Liver (tissue), 9 donors: ENCODE data around the gene MEAK7. TPM values are rescaled to one million over a fixed set of nuclear protein-coding genes. Genes with fewer than 3 reads are reported as not detected.

Source experiments
- DNase-seq: peaks from one replicate; pipeline ENCODE4 v3.0.0-alpha.2; 2017; ENCODE audit warnings: low spot score
- H3K27ac ChIP-seq, 2 donors: one replicate each; pipeline ENCODE4 v1.7.0; 2013; ENCODE audit warnings: inconsistent platforms in 2 of 2, low read length in 2 of 2, control low read depth in 1 of 2, low read depth in 1 of 2, mild to moderate bottlenecking in 1 of 2
- H3K27me3 ChIP-seq, 4 donors: one replicate each; pipeline versions ENCODE4 v1.6.1 to v1.7.0; 2013; ENCODE audit warnings: low read length in 3 of 4, inconsistent platforms in 1 of 4, mild to moderate bottlenecking in 1 of 4, moderate library complexity in 1 of 4; ENCODE audit not compliant: control insufficient read depth in 4 of 4, insufficient read depth in 4 of 4
- H3K36me3 ChIP-seq, 4 donors: one replicate each; pipeline versions ENCODE4 v1.6.1 to v1.7.0; 2013; ENCODE audit warnings: low read length in 3 of 4, mild to moderate bottlenecking in 3 of 4, low read depth in 1 of 4, moderate library complexity in 1 of 4; ENCODE audit not compliant: control insufficient read depth in 4 of 4, insufficient read depth in 3 of 4
- H3K4me1 ChIP-seq, 4 donors: one replicate each; pipeline versions ENCODE4 v1.6.1 to v1.7.0; 2013; ENCODE audit warnings: low read length in 3 of 4, mild to moderate bottlenecking in 3 of 4, moderate library complexity in 1 of 4; ENCODE audit not compliant: control insufficient read depth in 4 of 4, insufficient read depth in 4 of 4
- H3K4me3 ChIP-seq, 3 donors: one replicate each; pipeline versions ENCODE4 v1.6.1 to v1.7.0; 2013; ENCODE audit warnings: low read length in 3 of 3, control low read depth in 1 of 3, low read depth in 1 of 3, mild to moderate bottlenecking in 1 of 3
- H3K9ac ChIP-seq, 2 donors: one replicate each; pipeline ENCODE4 v1.7.0; 2013; ENCODE audit warnings: low read length in 2 of 2, mild to moderate bottlenecking in 2 of 2, moderate library complexity in 2 of 2, control low read depth in 1 of 2, low read depth in 1 of 2
- H3K9me3 ChIP-seq, 4 donors: one replicate each; pipeline versions ENCODE4 v1.6.1 to v1.7.0; 2013; ENCODE audit warnings: low read length in 3 of 4; ENCODE audit not compliant: control insufficient read depth in 4 of 4
- EGR1 ChIP-seq, 2 donors: IDR thresholded peaks; 2 replicates each; pipeline ENCODE4 v1.6.1; 2016 to 2018; ENCODE audit warnings: antibody characterized with exemption in 2 of 2, low read depth in 2 of 2
- FOXA1 ChIP-seq: IDR thresholded peaks from 2 replicates; pipeline ENCODE4 v1.6.1; 2016; ENCODE audit warnings: antibody characterized with exemption
- GABPA ChIP-seq, 2 donors: IDR thresholded peaks in 1 of 2; conservative IDR thresholded peaks in 1 of 2; 2 replicates each; pipeline ENCODE4 v1.6.1; 2016; ENCODE audit warnings: antibody characterized with exemption in 2 of 2, mild to moderate bottlenecking in 1 of 2, moderate library complexity in 1 of 2
- HNF4A ChIP-seq, 2 donors: conservative IDR thresholded peaks; 2 replicates each; pipeline ENCODE4 v1.6.1; 2016; ENCODE audit warnings: antibody characterized with exemption in 2 of 2, mild to moderate bottlenecking in 2 of 2
- HNF4G ChIP-seq: IDR thresholded peaks from 2 replicates; pipeline ENCODE4 v1.6.1; 2016; ENCODE audit warnings: antibody characterized with exemption
- JUND ChIP-seq, 2 donors: IDR thresholded peaks; 2 replicates each; pipeline ENCODE4 v1.6.1; 2016; ENCODE audit warnings: antibody characterized with exemption in 2 of 2
- MAX ChIP-seq: IDR thresholded peaks from 2 replicates; pipeline ENCODE4 v1.6.1; 2016; ENCODE audit warnings: antibody characterized with exemption
- NR2F2 ChIP-seq: IDR thresholded peaks from 2 replicates; pipeline ENCODE4 v1.6.1; 2016; ENCODE audit warnings: antibody characterized with exemption
- RAD21 ChIP-seq, 2 donors: IDR thresholded peaks; 2 replicates each; pipeline ENCODE4 v1.6.1; 2016; ENCODE audit warnings: antibody characterized with exemption in 2 of 2, mild to moderate bottlenecking in 2 of 2
- REST ChIP-seq: IDR thresholded peaks from 2 replicates; pipeline ENCODE4 v1.6.1; 2016; ENCODE audit warnings: antibody characterized with exemption, mild to moderate bottlenecking
- RXRA ChIP-seq, 2 donors: IDR thresholded peaks; 2 replicates each; pipeline ENCODE4 v1.6.1; 2017 to 2018; ENCODE audit warnings: antibody characterized with exemption in 2 of 2, mild to moderate bottlenecking in 1 of 2
- SP1 ChIP-seq: IDR thresholded peaks from 2 replicates; pipeline ENCODE4 v1.6.1; 2018; ENCODE audit warnings: antibody characterized with exemption, mild to moderate bottlenecking
- TAF1 ChIP-seq: conservative IDR thresholded peaks from 2 replicates; pipeline ENCODE4 v1.6.1; 2016; ENCODE audit warnings: antibody characterized with exemption, mild to moderate bottlenecking
- ZBTB33 ChIP-seq: IDR thresholded peaks from 2 replicates; pipeline ENCODE4 v1.6.1; 2016; ENCODE audit warnings: antibody characterized with exemption
- WGBS: extraction: QIAGEN DNeasy Blood & Tissue Kit; methylation state at CpG from one replicate; pipeline ENCODE4 v1.1.7; 2013; 5-methylcytosine and 5-hydroxymethylcytosine counted together
- polyA plus RNA-seq, 2 donors: library from polyadenylated mRNA; stranded (reverse) in 1 of 2; unstranded in 1 of 2; fragments of 200-250 nt in 1 of 2; fragments of >200 nt in 1 of 2; fragmentation: Nextera tagmentation in 1 of 2; extraction: Ambion mirVana in 1 of 2; gene quantifications; one replicate each; pipeline versions ENCODE4 v1.2.1 to v1.2.3, GENCODE V29; 2013 to 2015
- total RNA-seq, 2 donors: library from RNA; depleted of rRNA; stranded (reverse); fragments of >200 nt; gene quantifications; one replicate each; pipeline ENCODE4 v1.2.3, GENCODE V29; 2014
- TF ChIP-seq, protein P1 (sequence below): IDR thresholded peaks from 2 replicates; pipeline ENCODE4 v1.6.1; 2016; ENCODE audit warnings: antibody characterized with exemption
- TF ChIP-seq, protein P2 (sequence below): fragments of 150-350 bp; IDR thresholded peaks from 2 replicates; pipeline ENCODE4 v1.5.1; 2017; ENCODE audit warnings: improper control_type of control experiment, low read depth, low read length; ENCODE audit not compliant: missing input control
- donor health status: healthy.
- donor health status: healthy.
- donor health status: healthy.
- donor health status: healthy.
- donor health status: healthy.

Gene MEAK7
- total and polyA plus RNA-seq, 4 donors = 1.3 to 4.0 (median 2.2) TPM

- Histone ChIP-seq H3K9ac (no peak overlapping the region), H3K27me3 (no peaks in the 10 kb centered on the region), H3K9me3 (peaks cover 0 to 6% (median 1%) of the 10 kb centered on the region in 4 donors), H3K27ac (no peak overlapping the region), H3K4me3 (no peak overlapping the region), H3K4me1 (no peaks in the 10 kb centered on the region), H3K36me3 (peaks cover 0 to 3% (median 0%) of the 10 kb centered on the region in 4 donors)
- 94% methylated on average over 4 of the region's 4 CpGs for WGBS
- no peak for TF ChIP-seq RAD21 (IDR thresholded peaks at IDR 0.05)
- no peak for TF ChIP-seq RXRA (IDR thresholded peaks at IDR 0.05)
- TF ChIP-seq HNF4G = no peak
- no peak for TF ChIP-seq MAX
- TF ChIP-seq, protein P1, sequence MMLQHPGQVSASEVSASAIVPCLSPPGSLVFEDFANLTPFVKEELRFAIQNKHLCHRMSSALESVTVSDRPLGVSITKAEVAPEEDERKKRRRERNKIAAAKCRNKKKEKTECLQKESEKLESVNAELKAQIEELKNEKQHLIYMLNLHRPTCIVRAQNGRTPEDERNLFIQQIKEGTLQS = no peak
- TF ChIP-seq, protein P2, sequence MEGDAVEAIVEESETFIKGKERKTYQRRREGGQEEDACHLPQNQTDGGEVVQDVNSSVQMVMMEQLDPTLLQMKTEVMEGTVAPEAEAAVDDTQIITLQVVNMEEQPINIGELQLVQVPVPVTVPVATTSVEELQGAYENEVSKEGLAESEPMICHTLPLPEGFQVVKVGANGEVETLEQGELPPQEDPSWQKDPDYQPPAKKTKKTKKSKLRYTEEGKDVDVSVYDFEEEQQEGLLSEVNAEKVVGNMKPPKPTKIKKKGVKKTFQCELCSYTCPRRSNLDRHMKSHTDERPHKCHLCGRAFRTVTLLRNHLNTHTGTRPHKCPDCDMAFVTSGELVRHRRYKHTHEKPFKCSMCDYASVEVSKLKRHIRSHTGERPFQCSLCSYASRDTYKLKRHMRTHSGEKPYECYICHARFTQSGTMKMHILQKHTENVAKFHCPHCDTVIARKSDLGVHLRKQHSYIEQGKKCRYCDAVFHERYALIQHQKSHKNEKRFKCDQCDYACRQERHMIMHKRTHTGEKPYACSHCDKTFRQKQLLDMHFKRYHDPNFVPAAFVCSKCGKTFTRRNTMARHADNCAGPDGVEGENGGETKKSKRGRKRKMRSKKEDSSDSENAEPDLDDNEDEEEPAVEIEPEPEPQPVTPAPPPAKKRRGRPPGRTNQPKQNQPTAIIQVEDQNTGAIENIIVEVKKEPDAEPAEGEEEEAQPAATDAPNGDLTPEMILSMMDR = no peak
- no peak for TF ChIP-seq JUND (IDR thresholded peaks at IDR 0.05)
- no peak for TF ChIP-seq FOXA1
- no peak for TF ChIP-seq SP1
- TF ChIP-seq NR2F2 = no peak
- no peak for TF ChIP-seq TAF1
- no peak for TF ChIP-seq REST
- TF ChIP-seq EGR1 (IDR thresholded peaks at IDR 0.05; ENCODE audit: low read depth in 2 of 2) = no peak
- TF ChIP-seq GABPA (IDR thresholded peaks at IDR 0.05 in 1 of 2, conservative IDR thresholded peaks at IDR 0.05 in 1 of 2) = no peak
- no peak for TF ChIP-seq HNF4A (conservative IDR thresholded peaks at IDR 0.05)
- no peak for TF ChIP-seq ZBTB33
- DNase-seq = no peak
Observed at GRCh38 chr16:84471966-84472365, 32.5 kb downstream of the MEAK7 start.

DNA sequence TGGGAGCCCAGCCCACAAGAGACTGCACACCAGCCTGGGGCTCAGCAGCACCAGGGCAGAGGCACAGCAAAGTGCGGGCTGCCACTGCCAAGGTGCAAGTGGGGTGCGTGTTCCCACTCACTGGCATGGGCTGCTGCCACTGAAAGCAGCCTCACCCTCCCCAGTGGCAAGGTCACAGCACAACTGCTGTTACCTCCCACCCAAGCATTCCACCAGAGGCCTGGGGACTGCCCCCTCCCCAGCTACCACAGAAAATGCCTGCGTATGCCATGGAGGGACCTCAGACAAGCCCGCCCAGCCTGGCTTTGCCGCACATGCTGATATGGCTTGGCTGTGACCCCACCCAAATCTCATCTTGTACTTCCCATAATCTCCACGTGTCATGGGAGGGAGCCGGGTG, 33.1 kb downstream of the MEAK7 start:
- Histone ChIP-seq H3K4me1 (no peaks in the 10 kb centered on the region), H3K27me3 (no peaks in the 10 kb centered on the region), H3K9me3 (peaks cover 0 to 10% (median 1%) of the 10 kb centered on the region in 4 donors), H3K27ac (no peak overlapping the region), H3K36me3 (peaks cover 0 to 3% (median 0%) of the 10 kb centered on the region in 4 donors), H3K9ac (no peak overlapping the region), H3K4me3 (no peak overlapping the region)
- DNase-seq = no peak
- WGBS = 97% methylated on average over 7 of the region's 7 CpGs
- TF ChIP-seq HNF4G (no peak), GABPA (IDR thresholded peaks at IDR 0.05 in 1 of 2, conservative IDR thresholded peaks at IDR 0.05 in 1 of 2) (no peak), SP1 (no peak), ZBTB33 (no peak), HNF4A (conservative IDR thresholded peaks at IDR 0.05) (no peak), JUND (IDR thresholded peaks at IDR 0.05) (no peak), RXRA (IDR thresholded peaks at IDR 0.05) (no peak)
- TF ChIP-seq, protein P2 = no peak
